Stomach (tissue), 4 donors: Measurements from ENCODE around the gene SHLD1.

Experiments used
- EP300 ChIP-seq: sonication (generic); formaldehyde crosslinking; IDR thresholded peaks from one replicate; pipeline ENCODE4 v1.6.1; 2017; ENCODE audit warnings: antibody characterized with exemption
- POLR2A ChIP-seq, 4 donors: fragments of 450-650 bp; IDR thresholded peaks; one replicate each; pipeline ENCODE4 v1.6.1; 2016; ENCODE audit warnings: antibody characterized with exemption in 4 of 4, control low read depth in 2 of 4, mild to moderate bottlenecking in 1 of 4, moderate library complexity in 1 of 4
- TF ChIP-seq, protein P1 (sequence below), 7 experiments: fragments of 450-650 bp in 4 of 7; fragments of 200-600 bp in 3 of 7; sonication (generic) in 3 of 7; IDR thresholded peaks; one replicate each; pipeline ENCODE4 v1.5.1; 2016 to 2019; ENCODE audit warnings: antibody characterized with exemption in 7 of 7, control low read depth in 2 of 7, mild to moderate bottlenecking in 1 of 7

DNA sequence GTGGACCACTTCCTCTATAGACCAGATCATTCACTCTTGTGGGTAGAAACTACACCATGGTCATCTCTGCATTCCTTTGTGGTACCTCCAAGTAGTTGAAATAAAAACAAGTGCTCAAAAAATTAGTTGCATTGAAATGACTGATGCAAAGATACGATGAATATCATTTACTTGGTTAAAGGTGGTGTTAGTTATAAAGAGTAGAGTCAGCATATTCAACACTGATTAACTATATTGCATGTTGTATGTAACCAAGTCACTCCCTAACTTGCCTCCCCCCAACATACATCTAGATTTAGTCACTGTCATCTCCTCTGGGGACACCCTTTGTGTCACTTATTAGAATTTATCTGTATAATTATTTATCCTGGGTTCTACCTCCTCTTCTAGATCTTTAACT lies 77.7 kb downstream of the SHLD1 start:
- TF ChIP-seq, protein P1, sequence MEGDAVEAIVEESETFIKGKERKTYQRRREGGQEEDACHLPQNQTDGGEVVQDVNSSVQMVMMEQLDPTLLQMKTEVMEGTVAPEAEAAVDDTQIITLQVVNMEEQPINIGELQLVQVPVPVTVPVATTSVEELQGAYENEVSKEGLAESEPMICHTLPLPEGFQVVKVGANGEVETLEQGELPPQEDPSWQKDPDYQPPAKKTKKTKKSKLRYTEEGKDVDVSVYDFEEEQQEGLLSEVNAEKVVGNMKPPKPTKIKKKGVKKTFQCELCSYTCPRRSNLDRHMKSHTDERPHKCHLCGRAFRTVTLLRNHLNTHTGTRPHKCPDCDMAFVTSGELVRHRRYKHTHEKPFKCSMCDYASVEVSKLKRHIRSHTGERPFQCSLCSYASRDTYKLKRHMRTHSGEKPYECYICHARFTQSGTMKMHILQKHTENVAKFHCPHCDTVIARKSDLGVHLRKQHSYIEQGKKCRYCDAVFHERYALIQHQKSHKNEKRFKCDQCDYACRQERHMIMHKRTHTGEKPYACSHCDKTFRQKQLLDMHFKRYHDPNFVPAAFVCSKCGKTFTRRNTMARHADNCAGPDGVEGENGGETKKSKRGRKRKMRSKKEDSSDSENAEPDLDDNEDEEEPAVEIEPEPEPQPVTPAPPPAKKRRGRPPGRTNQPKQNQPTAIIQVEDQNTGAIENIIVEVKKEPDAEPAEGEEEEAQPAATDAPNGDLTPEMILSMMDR (IDR thresholded peaks at IDR 0.05): no peak
- TF ChIP-seq EP300 (no peak), POLR2A (IDR thresholded peaks at IDR 0.05) (no peak)
